GM12801 (cell line): Measurements from ENCODE around the gene ARL3.

Experiments
- TF ChIP-seq, protein P1 (sequence below): IDR thresholded peaks from one replicate; pipeline ENCODE4 v1.5.1; 2011; ENCODE audit warnings: control low read depth; ENCODE audit not compliant: insufficient read length; ENCODE audit errors: extremely low read depth

ARL3 gene

DNA sequence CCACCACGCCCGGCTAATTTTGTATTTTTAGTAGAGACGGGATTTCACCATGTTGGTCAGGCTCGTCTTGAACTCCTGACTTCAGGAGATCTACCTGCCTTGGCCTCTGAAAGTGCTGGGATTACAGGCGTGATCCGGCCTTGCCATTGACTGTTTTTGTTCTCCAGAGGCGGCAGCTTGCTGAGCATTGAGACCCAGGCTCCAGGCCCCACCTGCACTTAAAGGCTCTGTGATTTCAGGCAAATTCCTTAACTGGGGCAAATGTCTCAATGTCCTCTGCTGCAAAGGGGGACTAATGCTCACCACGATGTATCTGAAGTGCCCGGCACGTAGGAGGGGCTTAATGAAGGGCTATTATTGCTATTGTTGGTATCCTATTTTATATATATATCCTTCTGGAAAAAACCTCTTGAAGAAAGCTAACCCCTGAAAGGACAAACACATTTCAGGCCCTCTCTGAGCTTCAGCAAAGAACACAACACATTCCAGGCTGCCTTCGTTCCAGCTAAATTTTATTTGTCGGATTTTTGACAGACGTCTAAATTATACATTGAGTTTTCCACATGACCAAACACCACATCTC, 40.9 kb downstream of the ARL3 start:
- TF ChIP-seq, protein P1, sequence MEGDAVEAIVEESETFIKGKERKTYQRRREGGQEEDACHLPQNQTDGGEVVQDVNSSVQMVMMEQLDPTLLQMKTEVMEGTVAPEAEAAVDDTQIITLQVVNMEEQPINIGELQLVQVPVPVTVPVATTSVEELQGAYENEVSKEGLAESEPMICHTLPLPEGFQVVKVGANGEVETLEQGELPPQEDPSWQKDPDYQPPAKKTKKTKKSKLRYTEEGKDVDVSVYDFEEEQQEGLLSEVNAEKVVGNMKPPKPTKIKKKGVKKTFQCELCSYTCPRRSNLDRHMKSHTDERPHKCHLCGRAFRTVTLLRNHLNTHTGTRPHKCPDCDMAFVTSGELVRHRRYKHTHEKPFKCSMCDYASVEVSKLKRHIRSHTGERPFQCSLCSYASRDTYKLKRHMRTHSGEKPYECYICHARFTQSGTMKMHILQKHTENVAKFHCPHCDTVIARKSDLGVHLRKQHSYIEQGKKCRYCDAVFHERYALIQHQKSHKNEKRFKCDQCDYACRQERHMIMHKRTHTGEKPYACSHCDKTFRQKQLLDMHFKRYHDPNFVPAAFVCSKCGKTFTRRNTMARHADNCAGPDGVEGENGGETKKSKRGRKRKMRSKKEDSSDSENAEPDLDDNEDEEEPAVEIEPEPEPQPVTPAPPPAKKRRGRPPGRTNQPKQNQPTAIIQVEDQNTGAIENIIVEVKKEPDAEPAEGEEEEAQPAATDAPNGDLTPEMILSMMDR = no peak

DNA sequence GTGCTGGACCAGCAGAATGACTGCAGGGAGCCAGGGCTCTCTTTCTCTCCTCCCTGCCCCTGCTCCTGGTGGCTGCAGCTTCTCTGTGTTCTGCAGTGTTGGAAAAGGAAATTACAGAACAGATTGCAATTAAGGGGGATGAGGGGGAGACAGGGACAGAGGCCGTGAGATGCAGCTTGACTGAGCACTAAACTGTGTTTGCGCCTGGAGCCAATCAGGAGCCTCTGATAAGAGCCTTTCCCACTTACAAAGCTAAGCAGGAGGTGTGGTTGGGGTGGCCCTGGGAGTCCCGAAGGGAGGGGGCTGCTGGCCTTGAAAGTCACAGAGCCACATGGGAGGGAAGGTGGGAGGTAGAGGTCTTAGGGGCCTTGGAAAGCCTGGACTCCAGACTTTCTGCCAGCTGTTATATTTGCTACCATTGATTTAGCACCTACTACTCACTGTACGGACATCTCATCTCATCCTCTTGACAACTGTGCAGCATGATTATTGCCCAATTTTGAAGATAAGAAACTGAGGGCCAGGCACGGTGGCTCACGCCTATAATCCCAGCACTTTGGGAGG, 43.2 kb downstream of the ARL3 start:
- TF ChIP-seq, protein P1 = no peak

DNA sequence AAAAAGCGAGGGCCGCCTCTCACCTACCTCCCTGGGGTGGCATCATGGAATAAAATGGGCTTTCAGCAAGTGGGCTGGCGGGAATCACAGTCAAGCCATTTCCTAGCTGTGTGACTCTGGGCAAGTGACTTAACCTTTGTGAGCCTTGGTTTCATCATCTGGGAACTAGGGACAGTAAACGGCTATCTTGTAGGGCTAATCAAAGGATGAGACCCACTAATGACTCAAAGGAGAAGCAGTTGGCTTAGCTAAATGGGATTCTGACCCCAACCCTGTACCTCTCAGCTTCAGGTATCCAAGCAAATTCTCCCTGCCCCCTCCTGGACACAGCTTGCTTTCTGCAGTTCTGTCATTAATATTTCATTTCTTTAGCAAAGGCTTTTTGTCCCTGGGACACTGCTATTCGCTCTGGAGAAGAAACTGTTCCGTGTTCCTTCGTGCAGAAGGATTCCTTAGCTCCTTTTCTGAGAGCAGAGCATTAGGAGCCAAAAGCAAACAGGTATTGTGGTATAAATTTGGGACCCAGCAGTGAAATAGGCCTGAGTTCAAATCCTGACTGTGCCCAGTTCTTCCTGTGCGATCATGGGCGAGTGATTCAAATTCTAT, 44.0 kb downstream of the ARL3 start:
- TF ChIP-seq, protein P1 = no peak

DNA sequence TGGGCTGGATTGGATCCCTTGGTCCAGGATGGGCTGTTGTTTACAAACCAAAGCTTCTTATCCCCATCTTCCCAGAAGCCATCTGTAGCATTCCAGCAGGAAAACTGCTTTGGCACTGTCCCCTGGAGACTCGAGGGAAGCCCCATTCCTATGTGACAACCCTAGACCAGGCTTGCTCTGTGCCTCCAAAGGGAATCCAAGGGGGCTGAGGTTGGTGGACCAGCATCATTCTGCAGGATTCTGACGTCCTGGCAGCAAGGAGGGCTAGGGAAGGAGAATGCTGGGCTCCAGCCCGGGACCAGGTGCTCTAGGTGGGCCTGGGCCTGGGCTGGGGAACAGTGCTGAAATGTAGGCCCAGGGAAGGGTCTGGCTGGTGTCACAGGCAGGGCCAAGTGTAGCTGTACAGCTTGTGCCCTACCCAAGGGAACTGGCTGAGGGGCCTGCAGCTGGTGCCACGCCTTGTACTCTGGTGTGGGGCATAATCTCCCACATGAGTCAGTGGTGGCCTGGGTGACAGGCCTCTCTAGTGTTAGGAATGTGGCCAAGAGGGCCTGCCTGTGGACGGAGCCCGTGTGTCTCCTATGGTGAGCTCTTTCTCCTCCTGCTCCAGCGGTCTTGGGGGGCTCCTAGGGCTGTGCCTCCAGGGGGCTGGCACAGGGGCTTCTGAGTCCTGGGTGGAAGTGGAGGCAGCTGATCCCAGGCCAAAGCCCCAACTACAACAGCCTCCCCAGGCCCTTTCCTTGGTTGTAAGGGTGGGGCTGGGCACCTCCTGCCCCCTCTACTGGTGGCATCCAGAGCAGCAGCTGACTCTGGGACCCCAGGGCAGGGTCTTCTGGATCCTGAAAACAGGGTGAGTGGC, 44.8 kb downstream of the ARL3 start:
- TF ChIP-seq, protein P1 = no peak

GRCh38 chr10:102668326-102669107, 45.7 kb downstream of the ARL3 start:
- TF ChIP-seq, protein P1 = no peak

DNA sequence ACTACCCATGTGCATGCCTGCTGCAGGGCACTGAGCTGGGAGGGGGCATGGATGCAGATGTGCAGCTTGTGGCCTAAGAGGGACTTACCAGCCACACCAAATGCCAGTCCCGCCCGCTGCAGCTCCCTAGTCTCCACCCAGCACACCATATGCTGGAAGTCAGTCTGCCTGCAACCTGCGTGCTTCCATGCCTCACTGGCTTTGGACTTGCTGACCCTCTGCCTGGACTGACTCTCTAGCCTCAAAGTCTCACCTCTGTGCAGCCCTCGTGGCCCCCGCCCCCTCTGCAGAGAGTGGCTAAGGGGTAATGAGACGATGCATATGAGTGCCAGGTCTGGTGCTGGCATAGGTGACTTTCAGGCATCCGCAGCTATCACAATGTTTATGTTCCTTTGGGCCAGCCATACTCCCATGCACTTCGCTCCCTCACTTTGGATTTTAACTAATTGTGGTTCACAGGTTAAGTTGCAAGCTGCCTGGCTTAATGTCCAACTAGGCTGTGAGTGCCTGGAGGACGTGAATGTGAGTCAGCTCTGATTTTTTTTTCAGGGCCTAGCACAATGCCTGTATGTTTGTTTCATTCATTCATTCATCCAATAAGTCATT, 48.2 kb downstream of the ARL3 start:
- TF ChIP-seq, protein P1 = no peak
